Mucosa of stomach (tissue), 1 donor: ENCODE results near the gene COL2A1.

ENCODE experiments used
- H3K27me3 ChIP-seq: one replicate; pipeline ENCODE4 v1.7.0; 2013; ENCODE audit warnings: mild to moderate bottlenecking, low read length; ENCODE audit not compliant: control insufficient read depth, insufficient read depth
- H3K36me3 ChIP-seq: one replicate; pipeline ENCODE4 v1.7.0; 2013; ENCODE audit warnings: low read length; ENCODE audit not compliant: control insufficient read depth, insufficient read depth
- H3K4me1 ChIP-seq: one replicate; pipeline ENCODE4 v1.7.0; 2013; ENCODE audit warnings: mild to moderate bottlenecking, low read length; ENCODE audit not compliant: control insufficient read depth, insufficient read depth
- H3K4me3 ChIP-seq: one replicate; pipeline ENCODE4 v1.7.0; 2013; ENCODE audit warnings: low read length
- H3K9ac ChIP-seq: one replicate; pipeline ENCODE4 v1.7.0; 2013; ENCODE audit warnings: mild to moderate bottlenecking, low read length, moderate library complexity
- H3K9me3 ChIP-seq: one replicate; pipeline ENCODE4 v1.7.0; 2013; ENCODE audit warnings: mild to moderate bottlenecking, low read length, moderate library complexity; ENCODE audit not compliant: control insufficient read depth
- donor health status: Pancreatic carcinoma.

The COL2A1 gene

GRCh38 chr12:48039151-48039550, 34.9 kb upstream of the COL2A1 start:
- H3K4me3 ChIP-seq: no peak overlapping the region
- H3K9ac ChIP-seq: no peak overlapping the region
- H3K27me3 ChIP-seq: no peaks in the 10 kb centered on the region
- no peaks in the 10 kb centered on the region for H3K9me3 ChIP-seq
- H3K36me3 ChIP-seq: no peaks in the 10 kb centered on the region
- no peaks in the 10 kb centered on the region for H3K4me1 ChIP-seq

- H3K4me3 ChIP-seq: no peak overlapping the region
- no peaks in the 10 kb centered on the region for H3K4me1 ChIP-seq
These were observed 33.8 kb upstream of the COL2A1 start for GRCh38 chr12:48038085-48038484.

GRCh38 chr12:48037267-48037915, 33.1 kb upstream of the COL2A1 start:
- Histone ChIP-seq H3K4me3 (no peak overlapping the region), H3K27me3 (no peaks in the 10 kb centered on the region), H3K36me3 (no peaks in the 10 kb centered on the region), H3K4me1 (no peaks in the 10 kb centered on the region), H3K9me3 (no peaks in the 10 kb centered on the region), H3K9ac (no peak overlapping the region)

More at GRCh38 chr12:48038085-48038484, 33.8 kb upstream of the COL2A1 start:
- Histone ChIP-seq H3K27me3 (no peaks in the 10 kb centered on the region), H3K36me3 (no peaks in the 10 kb centered on the region), H3K9me3 (no peaks in the 10 kb centered on the region), H3K9ac (no peak overlapping the region)

DNA sequence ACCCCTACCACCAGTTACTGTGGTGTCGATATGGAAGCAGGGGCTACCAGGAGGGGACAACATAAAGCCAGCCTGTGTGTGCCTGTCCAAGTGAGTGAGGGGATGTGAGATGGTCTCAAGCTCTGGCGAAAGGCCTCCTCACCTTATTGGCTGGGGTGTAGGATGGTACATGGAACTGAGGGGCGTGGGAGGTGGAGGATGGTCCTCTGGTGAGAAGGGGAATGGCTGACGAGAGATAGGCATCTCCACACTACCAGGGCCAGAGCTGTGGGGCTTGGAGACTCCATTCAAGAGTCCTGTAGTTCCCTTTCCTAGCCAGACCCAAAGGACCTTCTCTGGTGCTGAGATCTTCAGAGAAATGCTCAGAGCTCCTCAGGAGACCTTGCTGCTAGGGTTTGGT, 32.5 kb upstream of the COL2A1 start:
- no peak overlapping the region for H3K4me3 ChIP-seq
- no peak overlapping the region for H3K9ac ChIP-seq
- H3K27me3 ChIP-seq: no peaks in the 10 kb centered on the region
- H3K9me3 ChIP-seq: no peaks in the 10 kb centered on the region
- no peaks in the 10 kb centered on the region for H3K36me3 ChIP-seq
- no peaks in the 10 kb centered on the region for H3K4me1 ChIP-seq

GRCh38 chr12:48034835-48035805, 30.8 kb upstream of the COL2A1 start:
- Histone ChIP-seq H3K9ac (no peak overlapping the region), H3K36me3 (no peaks in the 10 kb centered on the region), H3K27me3 (no peaks in the 10 kb centered on the region), H3K4me1 (no peaks in the 10 kb centered on the region), H3K9me3 (no peaks in the 10 kb centered on the region), H3K4me3 (no peak overlapping the region)

DNA sequence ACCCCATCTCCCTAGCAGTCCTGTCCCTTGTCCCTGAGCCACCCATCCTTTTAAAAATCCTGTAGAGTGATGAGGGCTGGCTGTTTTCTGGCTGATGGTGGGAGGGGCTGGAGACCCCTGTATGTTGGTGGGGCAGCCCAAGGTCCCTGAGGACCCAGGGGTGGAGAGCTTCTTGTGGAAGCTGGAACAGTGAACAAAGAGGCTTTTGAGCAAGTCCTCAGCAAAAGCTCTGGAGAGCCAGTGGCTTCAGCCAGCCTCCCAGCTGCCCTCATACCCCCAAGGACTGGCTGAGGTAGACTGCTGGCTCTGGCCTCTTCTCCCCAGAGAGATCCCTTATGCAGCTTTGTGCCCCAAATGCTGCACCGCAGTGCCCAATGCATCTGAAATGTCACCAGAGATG, 29.2 kb upstream of the COL2A1 start:
- H3K27me3 ChIP-seq: no peaks in the 10 kb centered on the region
- no peaks in the 10 kb centered on the region for H3K36me3 ChIP-seq
- no peaks in the 10 kb centered on the region for H3K9me3 ChIP-seq
- H3K4me1 ChIP-seq: no peaks in the 10 kb centered on the region
- no peak overlapping the region for H3K9ac ChIP-seq
- no peak overlapping the region for H3K4me3 ChIP-seq

DNA sequence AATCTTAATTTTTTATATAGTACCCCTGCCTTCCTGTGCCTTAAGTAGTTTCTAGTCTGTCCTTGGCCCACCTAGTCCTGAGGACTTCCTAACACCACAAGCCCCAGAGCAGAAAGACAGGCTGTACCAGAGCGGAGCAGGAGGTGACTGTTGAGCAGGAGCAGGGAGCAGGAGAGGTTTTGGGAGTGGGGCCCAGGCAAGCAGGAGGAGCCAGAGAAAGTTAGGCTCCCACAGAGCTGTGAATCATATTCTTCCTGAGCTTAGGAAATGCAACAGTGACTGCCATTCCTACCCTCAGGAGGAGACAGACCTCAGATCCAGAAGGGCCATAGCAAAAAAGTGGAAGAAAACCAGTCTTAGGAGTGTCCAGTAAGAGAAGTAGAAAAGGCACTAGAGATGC, 28.3 kb upstream of the COL2A1 start:
- Histone ChIP-seq H3K4me3 (no peak overlapping the region), H3K36me3 (no peaks in the 10 kb centered on the region), H3K27me3 (peaks cover under 1% of the 10 kb centered on the region), H3K4me1 (no peaks in the 10 kb centered on the region), H3K9me3 (no peaks in the 10 kb centered on the region), H3K9ac (no peak overlapping the region)

DNA sequence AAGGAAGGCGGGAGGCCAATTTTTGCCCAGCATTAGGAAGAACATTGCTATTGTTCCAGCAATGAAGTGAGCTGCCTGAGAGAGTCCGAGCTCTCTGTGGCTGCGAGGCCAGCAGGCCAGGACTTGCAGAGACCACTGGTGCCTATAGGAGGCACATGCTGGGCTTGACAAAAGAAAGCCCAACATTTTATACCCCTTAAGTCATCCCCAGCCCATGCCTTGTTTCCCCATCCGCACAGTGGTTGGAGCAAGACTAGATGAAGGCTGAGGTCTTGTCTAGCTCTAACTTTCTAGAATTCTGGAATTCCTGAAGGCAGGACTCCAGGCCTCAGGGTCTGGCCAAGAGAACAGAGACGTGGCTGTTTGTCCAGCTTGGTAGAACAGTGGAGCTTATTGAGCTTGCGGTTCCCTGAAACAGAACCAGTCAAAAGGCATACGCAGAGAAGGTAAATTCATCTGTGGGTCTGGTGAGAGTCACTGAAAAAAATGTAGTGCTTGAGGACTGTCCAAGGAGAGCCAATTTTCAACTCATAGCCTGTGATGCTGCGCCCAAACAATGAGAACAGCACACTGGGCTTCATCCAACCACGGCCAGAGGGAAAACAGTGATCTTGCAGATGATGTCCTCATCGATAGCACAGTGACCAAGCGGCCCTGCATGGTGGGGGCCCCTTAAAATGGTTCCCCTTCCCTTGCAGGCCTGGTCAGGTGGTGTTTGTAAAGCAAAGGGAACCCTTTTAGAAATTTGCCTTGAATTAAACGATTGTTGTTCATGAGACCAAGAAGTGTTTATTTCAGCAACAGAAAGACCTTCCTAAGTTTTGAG, 27.1 kb upstream of the COL2A1 start:
- no peaks in the 10 kb centered on the region for H3K36me3 ChIP-seq
- no peaks in the 10 kb centered on the region for H3K4me1 ChIP-seq
- H3K27me3 ChIP-seq: peaks cover 3% of the 10 kb centered on the region
- H3K9me3 ChIP-seq: no peaks in the 10 kb centered on the region
- H3K4me3 ChIP-seq: no peak overlapping the region
- H3K9ac ChIP-seq: no peak overlapping the region

DNA sequence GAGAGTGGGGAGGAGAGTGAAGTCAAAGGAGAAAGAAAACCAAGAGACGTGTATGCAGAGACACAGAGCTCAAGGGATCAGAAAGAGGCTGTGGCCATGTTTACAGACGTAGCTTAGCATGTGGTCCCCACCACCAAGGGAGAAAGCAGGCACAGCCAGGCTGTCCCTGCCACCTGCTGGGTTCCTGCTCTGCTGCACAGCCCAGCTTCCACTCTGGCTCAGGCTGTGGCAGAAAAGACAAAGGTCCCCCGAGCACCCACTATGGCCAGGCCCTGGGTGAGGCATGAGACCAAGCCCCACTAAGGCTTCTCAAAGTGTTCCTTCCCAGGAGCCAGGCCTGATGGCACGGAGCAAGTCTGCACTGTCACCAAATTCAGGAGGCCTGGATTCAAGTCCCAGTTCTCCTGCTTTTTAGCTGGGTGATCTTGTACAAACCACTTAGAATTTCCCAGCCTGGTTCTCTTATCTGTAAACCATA, 25.9 kb upstream of the COL2A1 start:
- Histone ChIP-seq H3K4me3 (no peak overlapping the region), H3K27me3 (peaks cover 3% of the 10 kb centered on the region), H3K9me3 (no peaks in the 10 kb centered on the region), H3K9ac (no peak overlapping the region), H3K36me3 (no peaks in the 10 kb centered on the region), H3K4me1 (no peaks in the 10 kb centered on the region)

- H3K4me3 ChIP-seq: no peak overlapping the region
- H3K4me1 ChIP-seq: no peaks in the 10 kb centered on the region
- H3K9me3 ChIP-seq: no peaks in the 10 kb centered on the region
- H3K36me3 ChIP-seq: no peaks in the 10 kb centered on the region
- peaks cover 3% of the 10 kb centered on the region for H3K27me3 ChIP-seq
- no peak overlapping the region for H3K9ac ChIP-seq
These were observed 25.4 kb upstream of the COL2A1 start for GRCh38 chr12:48029491-48030172.

DNA sequence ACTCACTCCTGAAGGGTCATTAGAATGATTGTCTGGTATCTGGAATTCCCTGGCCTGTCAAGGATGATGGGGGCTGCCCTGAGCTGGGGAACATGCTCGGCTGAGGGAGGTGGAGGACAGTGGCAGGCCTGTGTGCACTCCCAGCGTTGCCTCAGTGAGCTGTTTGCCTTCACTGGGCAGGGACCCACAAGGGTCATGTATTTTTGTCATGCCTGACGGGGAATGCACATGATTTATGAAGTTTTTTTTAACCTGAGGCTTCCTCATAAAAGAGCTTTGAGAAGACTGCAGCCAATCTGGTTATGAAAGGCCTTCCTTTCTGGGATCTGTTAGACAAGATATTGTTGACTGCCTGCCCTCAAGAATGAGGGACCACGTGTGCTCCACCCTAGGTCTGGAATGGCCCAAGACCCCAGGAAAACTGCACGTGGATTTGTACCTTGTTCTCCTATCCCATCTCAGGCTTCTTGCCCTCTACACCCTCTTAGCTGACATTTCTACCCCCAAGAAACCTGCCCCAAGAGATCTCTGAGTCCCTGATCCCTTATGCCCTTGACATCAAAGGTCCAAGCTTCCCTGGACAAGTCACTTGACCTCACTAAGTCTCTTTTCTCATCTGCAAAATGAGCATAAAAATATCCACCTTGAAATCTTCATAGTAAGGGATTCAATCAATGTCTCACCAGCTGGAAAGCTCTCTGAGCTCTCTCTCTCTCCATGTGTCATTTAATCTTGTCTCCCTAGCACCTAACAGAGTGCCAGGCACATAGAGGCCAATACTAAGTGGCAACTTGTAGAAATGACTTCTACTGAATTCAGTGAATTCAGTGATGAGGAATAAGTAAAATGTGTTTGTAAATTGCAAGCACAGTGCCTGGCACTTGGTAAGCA, 24.5 kb upstream of the COL2A1 start:
- no peak overlapping the region for H3K4me3 ChIP-seq
- peaks cover 1% of the 10 kb centered on the region for H3K4me1 ChIP-seq
- H3K36me3 ChIP-seq: no peaks in the 10 kb centered on the region
- peaks cover 3% of the 10 kb centered on the region for H3K27me3 ChIP-seq
- no peaks in the 10 kb centered on the region for H3K9me3 ChIP-seq
- H3K9ac ChIP-seq: no peak overlapping the region
